ENCODE measurements around the gene SCRT2. TPM values are rescaled to one million over a fixed set of nuclear protein-coding genes. Genes with fewer than 3 reads are reported as not detected.

The SCRT2 gene
- total and polyA plus RNA-seq, 9 of the 15 experiments (the other 6 are each of a cell fraction or from before 2014, with no cell fraction given) = 0.04 to 0.75 (median 0.13) TPM; not detected in 2

DNA sequence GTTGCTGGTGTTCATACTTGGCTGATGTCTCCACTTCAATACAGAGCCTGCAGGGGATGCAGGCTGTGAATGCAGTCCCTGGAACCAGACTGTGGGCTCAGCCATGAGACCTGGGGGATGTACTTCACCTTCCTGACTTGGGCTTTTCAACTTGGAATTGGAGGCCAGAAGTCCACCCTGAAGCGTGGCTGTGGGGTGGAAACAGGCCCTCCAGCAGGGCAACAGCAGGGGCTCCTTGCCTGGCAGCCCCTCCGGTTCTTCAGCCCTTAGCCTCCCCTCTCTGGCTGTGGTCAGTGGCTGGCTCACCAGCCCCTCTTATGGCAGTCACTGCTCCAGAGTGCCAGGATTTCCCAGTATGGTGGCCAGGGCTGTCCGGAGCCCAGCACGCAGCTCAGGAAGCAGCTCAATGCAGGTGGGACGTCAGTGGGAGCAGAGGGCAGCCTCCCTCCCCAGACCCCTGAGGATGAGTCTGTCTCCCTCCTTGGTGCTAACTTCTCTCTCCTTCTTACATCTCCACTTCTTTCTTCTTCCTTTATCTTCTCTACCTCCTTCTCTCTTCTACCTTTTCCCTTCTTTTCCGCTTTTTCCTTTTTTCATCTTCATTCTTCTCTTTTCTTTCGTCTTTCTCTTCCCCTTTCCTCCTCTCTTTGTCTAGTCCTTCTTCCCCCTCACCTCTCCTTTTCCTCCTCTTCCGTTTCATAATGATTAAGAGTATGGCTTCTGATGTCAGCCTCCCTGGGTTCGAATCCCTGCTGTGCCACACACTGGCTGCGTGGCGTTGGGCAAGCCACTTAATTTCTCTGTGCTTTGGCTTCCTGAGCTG is 47.4 kb upstream of the SCRT2 start (continued):
- no peak for TF ChIP-seq ZEB2 (IDR thresholded peaks at IDR 0.05)
- TF ChIP-seq TSC22D4 (tag; IDR thresholded peaks at IDR 0.05) = no peak

DNA sequence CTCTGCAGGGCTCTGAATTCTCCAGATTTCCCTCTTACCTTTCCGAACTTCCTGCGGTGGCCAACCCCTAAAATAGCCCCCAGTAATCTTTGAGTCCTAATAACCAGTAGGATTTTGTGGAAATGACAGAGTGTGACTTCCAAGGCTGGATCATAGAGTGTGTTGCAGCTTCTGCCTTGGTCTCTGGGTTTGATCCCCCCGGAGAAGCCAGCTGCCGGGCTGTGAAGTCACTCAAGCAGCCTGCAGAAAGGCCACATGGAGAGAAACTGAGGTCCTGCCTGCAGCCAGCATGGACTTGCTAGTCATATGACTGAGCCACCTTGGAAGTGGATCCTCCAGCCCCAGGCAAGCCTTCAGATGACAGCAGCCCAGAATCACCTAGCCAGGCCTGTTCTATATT is 46.3 kb upstream of the SCRT2 start:
- Histone ChIP-seq H3K79me2 (ENCODE audit: control insufficient read depth, insufficient read depth, low read length) (no peaks in the 10 kb centered on the region), H3K9ac (ENCODE audit: insufficient read depth in 1 of 2, low read depth in 2 of 2, low read length in 2 of 2) (no peak overlapping the region), H3K27me3 (ENCODE audit: control insufficient read depth in 2 of 2, insufficient read depth in 2 of 2, low read length in 2 of 2) (no peaks in the 10 kb centered on the region), H3K4me2 (ENCODE audit: insufficient read depth, low read length) (no peak overlapping the region), H4K20me1 (replicated peaks; ENCODE audit: control insufficient read depth, insufficient read depth, low read length) (no peaks in the 10 kb centered on the region), H3K4me3 (no peak overlapping the region), H3K9me1 (ENCODE audit: control insufficient read depth, insufficient read depth, low read length) (no peaks in the 10 kb centered on the region), H3K36me3 (ENCODE audit: control insufficient read depth, insufficient read depth, low read length) (no peaks in the 10 kb centered on the region), H2AFZ (ENCODE audit: low read depth, low read length) (no peak overlapping the region), H3K4me1 (replicated peaks in 1 of 2; ENCODE audit: control insufficient read depth in 2 of 2, insufficient read depth in 2 of 2, low read length in 2 of 2) (peaks cover 0 to 5% of the 10 kb centered on the region in 2 experiments; a peak in 3 of 5 replicates), H3K9me3 (replicated peaks; ENCODE audit: control insufficient read depth, insufficient read depth, low read depth, low read length) (no peaks in the 10 kb centered on the region), H3K27ac (ENCODE audit: extremely low read depth, low read depth, low read length) (no peak overlapping the region)
- in situ Hi-C loops (cut with MboI) = no loop called here
- DNase-seq (ENCODE audit: extremely low read depth in 1 of 4, low spot score in 3 of 4) (no peak), FAIRE-seq (no peak), ATAC-seq (no peak)
- intact Hi-C loops (cut with micrococcal nuclease) = no loop called here
- WGBS (ENCODE audit: insufficient coverage, low coverage, missing lambda C conversion rate) = 48% methylated on average over 4 of the region's 4 CpGs
- ChIA-PET CTCF (ENCODE audit: low intra/inter-chr PET ratio) (no interaction called here), POLR2A (interaction anchor here (1.0 kb wide), 1 partner anchor 15 kb away, joined by 4 read pairs; no protein-coding TSS in a partner anchor)
- no TSS peak for BruUV-seq (replicated peaks)
- no peak for TF ChIP-seq CHD4 (IDR thresholded peaks at IDR 0.05; ENCODE audit: insufficient read depth, insufficient replicate concordance, low read depth, low read length, poor library complexity, severe bottlenecking)
- TF ChIP-seq HNRNPK (IDR thresholded peaks at IDR 0.05; ENCODE audit: low read depth, low read length, poor library complexity, severe bottlenecking) = no peak

Data from K562 (cell line).